B cell (primary cell): Measurements from ENCODE around the gene ORAI2. TPM values are rescaled to one million over a fixed set of nuclear protein-coding genes. Genes with fewer than 3 reads are reported as not detected.
A peak's percentile ranks its signal among the peaks of the same experiment; 100 is the strongest.

Experiments used
- ATAC-seq: fragments of 200-7000 bp; cut with Tn5 transposase; one replicate; pipeline ENCODE4 v1.10.0; 2021; ENCODE audit warnings: low read depth, mild to moderate bottlenecking, moderate number of reproducible peaks, moderate library complexity
- CTCF ChIA-PET: fragments of 350-600 bp; sonication (Branson Sonifier 250); formaldehyde crosslinking; loops from one replicate; lab custom pipeline; 2021; ENCODE audit warnings: antibody characterized with exemption, inconsistent platforms; lab: Charles Lee
- POLR2A ChIA-PET: fragments of 350-600 bp; sonication (Branson Sonifier 250); formaldehyde crosslinking; loops from one replicate; lab custom pipeline; 2021; ENCODE audit warnings: antibody characterized with exemption; lab: Charles Lee
- DNase-seq: peaks from one replicate; pipeline ENCODE4 v3.0.0; 2013
- H2AFZ ChIP-seq: 2 replicates; pipeline ENCODE4 v1.6.1; 2012; ENCODE audit warnings: mild to moderate bottlenecking, low read depth, low read length; ENCODE audit not compliant: insufficient read depth, poor library complexity, severe bottlenecking
- H3K27ac ChIP-seq, 2 donors: 1 replicate in 1 of 2; 2 replicates in 1 of 2; pipeline ENCODE4 v1.5.1; 2012 to 2013; ENCODE audit warnings: low read length in 2 of 2, mild to moderate bottlenecking in 2 of 2, moderate library complexity in 1 of 2
- H3K27me3 ChIP-seq, 4 experiments: fragments of 200-600 bp in 1 of 4; sonication (generic) in 1 of 4; replicated peaks in 1 of 4; 1 replicate in 2 of 4; 2 replicates in 2 of 4; pipeline versions ENCODE4 v1.6.1 to v1.7.0; 2013 to 2016; ENCODE audit warnings: low read length in 3 of 4, mild to moderate bottlenecking in 2 of 4, mixed read lengths in 1 of 4, moderate library complexity in 1 of 4; ENCODE audit not compliant: insufficient read depth in 4 of 4, control insufficient read depth in 3 of 4; ENCODE audit errors: control extremely low read depth in 1 of 4
- H3K36me3 ChIP-seq, 2 experiments: replicated peaks in 1 of 2; 1 replicate in 1 of 2; 2 replicates in 1 of 2; pipeline versions ENCODE4 v1.6.1 to v1.7.1; 2013; ENCODE audit warnings: low read length in 1 of 2; ENCODE audit not compliant: insufficient read depth in 2 of 2, control insufficient read depth in 1 of 2; ENCODE audit errors: control extremely low read depth in 1 of 2, extremely low read depth in 1 of 2
- H3K4me1 ChIP-seq, 2 donors: fragments of 200-600 bp in 1 of 2; sonication (generic) in 1 of 2; 1 replicate in 1 of 2; 2 replicates in 1 of 2; pipeline versions ENCODE4 v1.5.1 to v1.6.1; 2013 to 2017; ENCODE audit warnings: low read length in 2 of 2; ENCODE audit not compliant: control insufficient read depth in 2 of 2, insufficient read depth in 2 of 2
- H3K4me2 ChIP-seq: replicated peaks from 2 replicates; pipeline ENCODE3; 2012; ENCODE audit warnings: mild to moderate bottlenecking, low read depth, low read length; ENCODE audit not compliant: poor library complexity, severe bottlenecking
- H3K4me3 ChIP-seq, 5 experiments: fragments of 200-600 bp in 1 of 5; sonication (generic) in 1 of 5; 1 replicate in 3 of 5; 2 replicates in 2 of 5; pipeline versions ENCODE4 v1.5.1 to v1.7.0; 2011 to 2016; ENCODE audit warnings: low read length in 4 of 5, mild to moderate bottlenecking in 4 of 5, low read depth in 2 of 5, control low read depth in 1 of 5, moderate library complexity in 1 of 5; ENCODE audit not compliant: insufficient read depth in 1 of 5; ENCODE audit errors: control extremely low read depth in 1 of 5, extremely low read depth in 1 of 5
- H3K79me2 ChIP-seq: fragments of 200-600 bp; sonication (generic); one replicate; pipeline ENCODE4 v1.6.0; 2016; ENCODE audit warnings: low read length; ENCODE audit not compliant: control insufficient read depth, insufficient read depth
- H3K9ac ChIP-seq: fragments of 200-600 bp; sonication (generic); 2 replicates; pipeline ENCODE4 v1.6.1; 2017; ENCODE audit warnings: mild to moderate bottlenecking, low read length, moderate library complexity
- H3K9me3 ChIP-seq, 3 donors: one replicate each; pipeline versions ENCODE4 v1.6.1 to v1.7.1; 2013; ENCODE audit warnings: low read length in 2 of 3; ENCODE audit not compliant: control insufficient read depth in 2 of 3, insufficient read depth in 1 of 3; ENCODE audit errors: control extremely low read depth in 1 of 3
- H4K20me1 ChIP-seq: 2 replicates; pipeline ENCODE4 v1.6.0; 2012; ENCODE audit warnings: mild to moderate bottlenecking, low read length; ENCODE audit not compliant: insufficient read depth, control insufficient read depth, poor library complexity, severe bottlenecking
- H3K27ac Mint-ChIP-seq: one replicate; pipeline ENCODE4 v1.8.0; 2021; ENCODE audit warnings: mixed read lengths
- H3K27me3 Mint-ChIP-seq: one replicate; pipeline ENCODE4 v1.8.0; 2021; ENCODE audit warnings: mixed read lengths
- H3K4me1 Mint-ChIP-seq: one replicate; pipeline ENCODE4 v1.8.0; 2021; ENCODE audit warnings: mixed read lengths
- H3K4me3 Mint-ChIP-seq: one replicate; pipeline ENCODE4 v1.8.0; 2021; ENCODE audit warnings: mixed read lengths
- H3K9me3 Mint-ChIP-seq: one replicate; pipeline ENCODE4 v1.8.0; 2022; ENCODE audit warnings: mixed read lengths; ENCODE audit not compliant: insufficient read depth
- CTCF ChIP-seq: fragments of 200-600 bp; IDR thresholded peaks from one replicate; pipeline ENCODE4 v1.8.0; 2022; ENCODE audit warnings: antibody characterized with exemption, mild to moderate bottlenecking
- EZH2 ChIP-seq: IDR thresholded peaks from 2 replicates; pipeline ENCODE4 v1.6.1; 2012; ENCODE audit warnings: borderline replicate concordance, low read depth, mild to moderate bottlenecking, moderate library complexity, low read length; ENCODE audit not compliant: insufficient read depth, poor library complexity, severe bottlenecking
- WGBS: methylation state at CpG from one replicate; pipeline ENCODE4 v1.1.5; 2013; ENCODE audit warnings: missing lambda C conversion rate; ENCODE audit not compliant: insufficient coverage; 5-methylcytosine and 5-hydroxymethylcytosine counted together
- intact Hi-C: fragments of 100-400 bp; cut with micrococcal nuclease; formaldehyde crosslinking; loops from one replicate; pipeline ENCODE4 v1.10.0; 2022
- polyA plus RNA-seq: library from polyadenylated mRNA; depleted of rRNA; stranded (reverse); fragments of >200 nt; gene quantifications from 2 replicates; pipeline ENCODE4 v1.2.3, GENCODE V29; 2012
- total RNA-seq, 2 donors: library from RNA; stranded (reverse); fragments of 120-200 nt in 1 of 2; gene quantifications; 1 replicate in 1 of 2; 2 replicates in 1 of 2; pipeline versions ENCODE4 v1.2.3 to v1.2.4, GENCODE V29; 2013 to 2022

The ORAI2 gene
- total and polyA plus RNA-seq, 2 donors (not counting 1 experiment from before 2014, with no cell fraction given), result 177 to 450 TPM

GRCh38 chr7:102469972-102470825, 36.8 kb downstream of the ORAI2 start:
- no peaks in the 10 kb centered on the region for H3K9me3 Mint-ChIP-seq
- H3K27ac ChIP-seq, result no peak overlapping the region
- H3K4me3 ChIP-seq, result no peak overlapping the region
- ATAC-seq, result no peak
- no peaks in the 10 kb centered on the region for H3K9me3 ChIP-seq
- no peak overlapping the region for H2AFZ ChIP-seq
- peaks cover 0 to 47% of the 10 kb centered on the region in 2 experiments for H3K36me3 ChIP-seq
- peaks cover 11 to 17% of the 10 kb centered on the region in 2 donors for H3K4me1 ChIP-seq
- ChIA-PET CTCF (interaction anchor here (1.4 to 2.3 kb wide), 2 partner anchors 18 to 66 kb away, joined by 4 to 6 read pairs; no protein-coding TSS in a partner anchor), POLR2A (interaction anchor here (0.6 kb wide), 1 partner anchor 1617 kb away, joined by 3 read pairs; no protein-coding TSS in a partner anchor)
- H4K20me1 ChIP-seq, result peaks cover 6% of the 10 kb centered on the region
- no peaks in the 10 kb centered on the region for H3K27me3 Mint-ChIP-seq
- no peak overlapping the region for H3K9ac ChIP-seq
- no peak overlapping the region for H3K27ac Mint-ChIP-seq
- intact Hi-C loops, result no loop called here
- no peak overlapping the region for H3K4me3 Mint-ChIP-seq
- no peak for DNase-seq
- peaks cover 15% of the 10 kb centered on the region for H3K4me1 Mint-ChIP-seq
- H3K27me3 ChIP-seq, result no peaks in the 10 kb centered on the region
- WGBS, result 89% methylated on average over 12 of the region's 20 CpGs
- TF ChIP-seq EZH2 (no peak), CTCF (no peak)
- H3K4me2 ChIP-seq, result no peak overlapping the region
- H3K79me2 ChIP-seq, result peaks cover 25% of the 10 kb centered on the region

- peak overlapping the region; percentile 10 for H3K27ac Mint-ChIP-seq
- DNase-seq (no peak), ATAC-seq (no peak)
- peaks cover 13% of the 10 kb centered on the region for H3K79me2 ChIP-seq
- H3K4me3 ChIP-seq, result no peak overlapping the region
- no peak overlapping the region for H3K4me2 ChIP-seq
- WGBS, result 91% methylated on average over 5 of the region's 6 CpGs
- H2AFZ ChIP-seq, result no peak overlapping the region
- H3K4me1 Mint-ChIP-seq, result peaks cover 1% of the 10 kb centered on the region
- POLR2A ChIA-PET, result no interaction called here
- H3K27ac ChIP-seq, result no peak overlapping the region
- no peak overlapping the region for H3K9ac ChIP-seq
- H3K27me3 ChIP-seq, result no peaks in the 10 kb centered on the region
- CTCF ChIA-PET, result interaction anchor here (0.9 to 1.5 kb wide), 2 partner anchors 8 to 230 kb away, joined by 3 to 4 read pairs; no protein-coding TSS in a partner anchor
- no peaks in the 10 kb centered on the region for H3K27me3 Mint-ChIP-seq
- H3K4me3 Mint-ChIP-seq, result no peak overlapping the region
- H3K9me3 ChIP-seq, result no peaks in the 10 kb centered on the region
- H3K4me1 ChIP-seq, result peaks cover 2% of the 10 kb centered on the region in 2 donors
- intact Hi-C loops, result no loop called here
- H3K36me3 ChIP-seq, result peaks cover 0 to 45% of the 10 kb centered on the region in 2 experiments
- TF ChIP-seq CTCF (no peak), EZH2 (no peak)
- H4K20me1 ChIP-seq, result peaks cover 6% of the 10 kb centered on the region
- H3K9me3 Mint-ChIP-seq, result no peaks in the 10 kb centered on the region
Observed at GRCh38 chr7:102471791-102472125, 38.4 kb downstream of the ORAI2 start.
